CD1c-positive myeloid dendritic cell (primary cell): ENCODE results near the gene SMAD1.
A peak's percentile ranks its signal among the peaks of the same experiment; 100 is the strongest.

ENCODE experiments used
- DNase-seq: peaks from one replicate; pipeline ENCODE4 v3.0.0-alpha.2; 2016; ENCODE audit errors: extremely low spot score

Gene SMAD1

DNA sequence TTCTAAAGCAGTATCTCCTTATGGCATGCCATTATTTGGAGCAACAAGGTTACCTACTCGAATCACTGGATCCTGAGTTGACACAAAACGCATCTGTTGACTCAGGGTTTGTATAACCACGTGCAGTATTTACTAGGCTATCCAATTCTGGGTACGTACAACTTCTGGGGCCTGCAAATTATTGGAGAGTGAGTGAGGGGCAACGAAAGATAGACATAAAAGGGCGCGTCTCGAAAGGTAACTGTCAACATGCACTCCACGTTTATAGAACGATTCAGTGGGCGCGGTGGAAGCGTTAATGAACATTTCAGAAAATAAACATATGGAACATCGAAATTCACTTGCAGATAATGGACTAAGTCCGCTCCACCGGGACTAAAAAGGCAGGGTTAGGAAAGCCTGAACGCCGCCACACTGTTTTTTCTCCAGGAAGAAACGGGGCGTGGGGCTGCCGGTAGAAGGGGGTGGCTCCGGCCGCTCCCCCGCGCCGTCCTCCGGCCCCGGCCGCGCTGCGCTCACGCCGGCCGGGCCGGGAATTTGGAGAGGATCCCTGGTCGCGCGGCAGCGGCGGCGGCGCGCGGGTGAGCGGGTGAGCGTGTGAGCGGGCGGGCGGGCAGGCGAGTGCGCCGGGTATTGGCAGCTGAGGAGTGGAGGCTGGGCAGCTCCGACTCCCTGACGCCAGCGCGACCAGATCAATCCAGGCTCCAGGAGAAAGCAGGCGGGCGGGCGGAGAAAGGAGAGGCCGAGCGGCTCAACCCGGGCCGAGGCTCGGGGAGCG is at the start of gene SMAD1:
SMAD1 (plus strand) TSS at position 690 of the 778 bp plus-strand sequence. CDS start 32,761 bp downstream, outside the sequence.
- peak; percentile 75 for DNase-seq

DNA sequence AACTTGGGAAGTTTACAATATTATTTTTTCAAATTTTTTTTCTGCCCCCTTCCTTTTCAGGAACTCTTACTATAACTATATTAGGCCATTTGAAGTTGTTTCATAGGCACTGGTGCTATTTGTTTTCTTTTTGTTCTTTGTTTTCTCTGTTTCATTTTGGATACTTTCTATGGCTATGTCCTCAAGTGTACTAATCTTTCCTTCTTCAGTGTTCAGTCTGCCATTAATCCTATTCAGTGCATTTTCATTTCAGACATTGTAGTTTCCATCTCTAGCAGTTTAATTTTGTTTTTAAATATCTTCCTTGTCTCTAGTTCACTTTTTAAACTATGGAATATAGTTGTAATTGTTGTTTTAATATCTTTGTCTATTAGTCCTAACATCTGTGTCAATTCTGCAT is 48.0 kb upstream of the SMAD1 start:
- no peak for DNase-seq

DNA sequence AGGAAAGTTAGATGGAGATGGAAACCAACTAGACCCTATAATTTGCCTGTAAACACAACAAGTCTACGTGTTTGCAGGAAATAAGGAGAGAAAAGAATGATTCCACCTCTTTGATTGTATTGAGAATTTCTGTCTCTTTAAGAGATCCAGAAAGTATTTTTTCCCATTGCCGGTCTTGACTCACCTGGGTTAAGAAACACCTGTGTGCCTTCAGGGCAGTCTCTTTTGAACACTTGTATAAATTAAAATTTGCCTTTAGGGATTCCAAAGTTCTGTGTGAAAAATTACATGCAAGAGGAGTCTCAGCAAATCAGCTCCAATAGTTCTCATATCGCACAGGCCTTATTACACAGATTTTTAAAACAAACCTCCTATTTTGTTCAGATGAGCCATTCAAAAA is 46.0 kb upstream of the SMAD1 start:
- no peak for DNase-seq

DNA sequence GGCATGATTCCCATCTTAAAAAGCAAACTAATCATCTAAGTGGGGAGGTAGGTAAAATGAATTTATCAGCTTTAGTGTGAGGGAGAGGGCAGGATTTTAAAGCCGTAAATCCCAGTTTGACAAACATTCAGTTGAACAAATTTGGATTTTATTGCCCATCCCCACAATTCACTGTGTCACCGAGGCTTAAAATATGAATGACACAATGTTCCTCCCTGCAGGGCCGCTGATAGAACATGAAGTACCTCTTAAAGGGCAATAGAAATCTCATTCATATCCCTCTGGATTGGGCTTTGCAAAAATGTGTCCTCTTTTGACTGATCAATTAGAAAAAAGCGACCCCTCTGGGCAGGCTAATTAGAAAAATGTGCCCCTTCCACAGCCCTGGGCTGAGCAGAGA is 45.5 kb upstream of the SMAD1 start:
- no peak for DNase-seq

DNA sequence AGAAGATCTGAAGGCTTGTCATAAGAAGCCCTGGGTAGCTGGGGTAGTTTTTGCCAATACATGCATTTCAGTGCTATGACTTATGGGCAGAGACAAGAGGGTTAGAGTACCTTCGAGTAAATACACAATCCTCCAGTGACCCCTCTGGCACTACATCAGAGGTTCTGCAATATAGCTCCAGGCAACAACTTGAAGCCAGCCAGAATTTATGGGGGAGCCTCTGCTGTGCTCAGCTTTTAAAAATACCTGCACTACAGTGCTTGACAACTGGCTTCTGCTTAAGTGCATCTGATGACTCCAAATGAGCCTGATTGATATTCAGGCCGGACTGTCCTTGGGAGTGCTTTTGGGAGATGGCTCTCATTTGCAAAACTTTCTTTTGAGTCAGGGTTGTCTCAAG is 44.9 kb upstream of the SMAD1 start:
- no peak for DNase-seq

DNA sequence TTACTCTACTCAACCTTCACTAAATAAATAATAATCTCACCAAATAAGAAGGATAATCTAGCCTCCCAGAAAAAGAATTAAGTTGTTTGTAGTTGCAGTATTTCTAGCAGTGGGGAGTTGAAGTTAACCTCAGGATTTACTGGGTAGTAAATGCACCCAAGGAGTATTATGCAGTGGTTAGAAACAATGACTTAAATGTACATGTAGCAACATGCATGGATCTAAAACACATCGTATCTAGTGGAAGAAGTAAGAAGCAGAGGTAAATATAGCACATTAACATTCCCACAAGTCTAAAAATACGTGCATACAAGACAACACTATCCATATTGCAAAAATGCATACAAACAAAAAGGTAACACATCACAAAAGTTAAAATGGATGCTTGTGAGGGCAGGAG is 44.2 kb upstream of the SMAD1 start:
- no peak for DNase-seq

DNA sequence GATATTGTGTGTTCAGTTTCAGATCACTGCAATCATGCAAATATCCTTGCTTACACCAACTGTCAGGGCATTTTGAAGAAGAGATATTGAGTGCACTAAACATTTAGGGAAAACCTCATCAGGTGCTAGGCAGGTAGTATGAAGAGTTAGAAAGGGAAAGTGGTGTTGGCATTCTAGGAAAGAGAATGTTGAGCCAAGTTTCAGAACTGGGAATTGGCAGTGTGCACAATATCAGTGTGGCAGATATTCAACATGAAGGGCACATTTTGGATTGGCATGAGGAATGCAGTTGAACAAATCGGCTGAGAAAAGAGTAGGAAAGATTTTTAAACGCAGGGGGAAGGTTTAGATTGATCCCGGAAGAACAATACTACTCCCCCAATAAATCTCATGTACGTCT is 43.4 kb upstream of the SMAD1 start:
- DNase-seq = no peak

DNA sequence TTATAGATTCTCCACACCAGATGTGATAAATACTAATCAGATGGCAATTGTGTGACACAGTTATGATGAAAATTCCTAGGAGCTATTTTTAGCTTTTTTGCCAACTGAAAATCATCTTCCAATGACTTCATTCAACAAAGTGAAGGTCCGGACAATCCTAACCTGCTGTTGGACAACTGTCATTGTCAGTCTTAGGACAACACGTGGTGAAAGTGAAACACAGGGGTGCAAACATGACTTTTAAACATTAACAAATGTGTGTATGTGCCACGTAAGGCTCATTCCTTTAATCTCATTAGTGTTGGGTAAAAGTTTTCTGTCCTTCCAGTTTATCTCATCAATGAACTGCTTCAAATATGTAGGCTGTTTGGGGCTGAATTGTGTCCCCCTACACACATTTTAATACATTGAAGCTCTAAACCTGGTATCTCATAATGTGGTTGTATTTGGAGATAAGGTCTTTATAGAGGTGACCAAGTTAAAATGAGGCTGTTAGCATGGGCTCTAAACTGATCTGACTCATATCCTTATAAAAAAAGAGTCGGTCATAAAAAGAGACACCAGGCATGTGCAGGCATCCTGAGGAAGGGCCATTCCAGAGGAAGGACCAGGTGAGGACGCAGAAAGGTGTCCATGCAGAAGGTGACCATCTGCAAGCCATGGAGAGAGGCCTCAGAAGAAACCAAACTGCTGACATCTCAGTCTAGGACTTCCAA is 41.2 kb upstream of the SMAD1 start:
- DNase-seq = no peak

DNA sequence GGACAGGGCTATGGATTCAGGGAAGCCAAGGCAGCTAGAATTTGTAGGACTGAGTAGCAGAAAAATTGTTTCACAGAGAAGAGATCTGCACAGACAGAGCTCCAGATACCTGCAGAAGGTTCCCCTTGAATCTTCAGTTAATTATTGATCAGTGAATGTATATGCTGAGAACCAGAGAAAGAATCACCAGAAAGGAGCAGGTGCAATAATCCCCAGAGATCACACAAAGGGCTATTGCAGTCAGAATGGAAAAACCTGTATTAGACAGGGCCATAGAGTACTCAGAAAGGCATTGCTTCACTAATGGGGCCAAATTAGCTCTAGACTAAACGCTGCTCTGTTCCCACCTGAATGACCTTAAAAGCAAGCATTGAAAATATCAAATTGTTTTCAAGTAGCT is 35.5 kb upstream of the SMAD1 start:
- no peak for DNase-seq

DNA sequence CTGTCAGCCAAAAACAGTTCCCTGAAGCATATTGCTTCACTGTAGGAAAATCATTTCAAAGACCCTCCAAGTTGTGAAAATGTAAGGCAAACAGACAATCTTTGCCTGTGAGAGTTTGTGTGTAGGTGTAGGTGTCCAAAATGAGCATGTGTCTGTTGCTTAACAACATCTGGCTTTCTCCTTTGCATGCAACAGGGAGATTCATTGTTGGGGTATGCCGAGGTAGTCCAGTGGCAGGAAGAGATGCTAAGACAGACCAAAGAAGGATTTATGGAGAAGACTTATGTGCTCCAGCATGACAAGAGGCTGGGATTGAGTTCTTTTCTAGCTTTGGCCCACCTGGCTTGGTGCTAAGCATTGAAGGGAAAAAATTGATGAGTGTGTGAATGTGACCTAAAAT is 29.8 kb upstream of the SMAD1 start:
- DNase-seq = no peak

DNA sequence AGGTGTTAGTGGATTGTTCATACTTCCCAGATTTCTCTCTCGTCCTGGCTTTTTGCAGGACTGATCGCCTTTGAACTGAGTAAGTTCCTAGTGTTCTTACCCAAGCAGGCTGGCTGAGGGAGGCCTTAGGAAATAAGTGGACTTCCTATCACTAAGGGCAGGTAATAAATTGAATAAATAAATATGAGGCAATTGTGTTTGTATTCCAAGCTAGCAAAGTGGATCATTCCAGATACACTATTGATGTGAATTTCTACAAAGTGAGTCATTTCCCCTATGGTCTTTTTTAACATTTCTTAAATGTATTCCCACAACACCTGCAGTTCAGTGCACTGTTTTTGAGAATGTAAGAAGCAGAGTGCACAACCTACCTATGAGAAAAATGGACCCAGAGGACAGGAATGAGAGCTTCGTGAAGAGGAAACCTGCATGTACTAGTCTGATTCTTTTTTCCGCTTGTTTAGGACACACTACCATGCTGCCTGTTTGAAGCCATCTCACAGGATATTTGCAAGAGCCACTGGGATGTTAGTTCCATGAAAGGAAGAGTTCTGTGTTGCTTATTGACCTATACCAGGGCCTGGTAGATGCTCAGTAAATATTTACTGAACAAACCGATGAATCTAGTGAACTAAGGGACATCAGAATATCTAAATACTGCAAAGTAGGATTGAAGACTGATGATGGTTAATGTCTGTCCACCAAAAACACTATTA is 29.0 kb upstream of the SMAD1 start:
- DNase-seq = no peak

DNA sequence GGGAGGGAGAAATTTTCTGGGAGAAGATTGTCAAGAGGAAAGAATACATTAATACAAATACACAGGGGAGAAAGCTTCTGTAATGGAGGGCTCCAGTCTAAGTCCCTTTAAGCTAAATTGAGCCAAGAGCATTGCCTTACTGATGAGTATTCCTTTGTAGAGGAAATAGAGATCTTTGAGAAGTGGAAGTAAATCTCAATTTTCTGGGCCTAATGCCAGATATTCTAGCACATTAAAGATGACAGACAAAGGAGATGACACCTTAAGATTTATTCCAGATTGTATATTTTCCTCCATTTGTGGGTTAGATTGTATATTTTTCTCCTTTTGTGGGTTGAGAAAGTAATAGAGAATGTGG is 28.5 kb upstream of the SMAD1 start:
- no peak for DNase-seq

DNA sequence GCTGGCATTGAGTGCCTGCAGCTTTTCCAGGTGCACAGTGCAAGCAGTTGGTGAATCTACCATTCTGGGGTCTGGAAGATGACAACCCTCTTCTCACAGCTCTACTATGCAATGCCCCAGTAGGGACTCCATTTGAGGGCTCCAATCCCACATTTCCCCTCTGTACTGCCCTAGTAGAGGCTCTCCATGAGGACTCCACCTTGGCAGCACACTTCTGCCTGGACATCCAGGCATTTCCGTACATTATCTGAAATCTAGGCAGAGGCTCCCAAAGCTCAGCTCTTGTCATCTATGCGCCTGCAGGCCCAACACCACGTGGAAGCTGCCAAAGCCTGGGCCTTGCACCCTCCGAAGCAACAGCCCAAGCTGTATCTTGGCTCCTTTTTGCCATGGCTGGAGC is 8.4 kb upstream of the SMAD1 start:
- DNase-seq = no peak

DNA sequence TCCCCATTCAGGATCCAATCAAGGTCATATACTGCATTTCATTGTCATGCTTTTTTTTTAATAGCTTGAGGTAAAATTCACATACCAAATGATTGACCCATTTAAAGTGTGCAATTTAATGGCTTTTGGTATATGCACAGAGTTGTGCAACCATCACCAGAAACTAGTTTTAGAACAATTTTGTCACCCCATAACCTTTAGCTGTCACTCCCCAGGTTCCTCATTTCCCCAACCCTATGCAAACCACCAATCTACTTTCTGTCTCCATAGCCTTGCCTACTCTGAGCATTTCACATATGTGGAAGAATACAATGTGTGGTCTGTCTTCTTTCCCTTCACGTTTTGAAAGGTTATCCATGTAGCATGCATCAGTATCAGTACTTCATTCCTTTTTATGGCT is 1.4 kb upstream of the SMAD1 start:
- peak; percentile 61 for DNase-seq

DNA sequence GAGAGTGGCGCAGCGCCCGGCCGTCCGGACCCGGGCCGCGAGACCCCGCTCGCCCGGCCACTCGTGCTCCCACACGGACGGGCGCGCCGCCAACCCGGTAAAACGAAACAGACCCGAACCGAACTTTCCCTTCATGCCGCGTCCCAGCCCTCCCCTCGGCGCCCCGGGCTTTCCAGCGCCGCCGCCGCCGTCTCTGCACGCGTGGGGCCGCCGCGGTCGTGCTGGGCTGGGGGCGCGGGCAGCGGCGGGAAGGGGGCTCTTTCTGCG is 222 bp downstream of the SMAD1 start:
- no peak for DNase-seq

DNA sequence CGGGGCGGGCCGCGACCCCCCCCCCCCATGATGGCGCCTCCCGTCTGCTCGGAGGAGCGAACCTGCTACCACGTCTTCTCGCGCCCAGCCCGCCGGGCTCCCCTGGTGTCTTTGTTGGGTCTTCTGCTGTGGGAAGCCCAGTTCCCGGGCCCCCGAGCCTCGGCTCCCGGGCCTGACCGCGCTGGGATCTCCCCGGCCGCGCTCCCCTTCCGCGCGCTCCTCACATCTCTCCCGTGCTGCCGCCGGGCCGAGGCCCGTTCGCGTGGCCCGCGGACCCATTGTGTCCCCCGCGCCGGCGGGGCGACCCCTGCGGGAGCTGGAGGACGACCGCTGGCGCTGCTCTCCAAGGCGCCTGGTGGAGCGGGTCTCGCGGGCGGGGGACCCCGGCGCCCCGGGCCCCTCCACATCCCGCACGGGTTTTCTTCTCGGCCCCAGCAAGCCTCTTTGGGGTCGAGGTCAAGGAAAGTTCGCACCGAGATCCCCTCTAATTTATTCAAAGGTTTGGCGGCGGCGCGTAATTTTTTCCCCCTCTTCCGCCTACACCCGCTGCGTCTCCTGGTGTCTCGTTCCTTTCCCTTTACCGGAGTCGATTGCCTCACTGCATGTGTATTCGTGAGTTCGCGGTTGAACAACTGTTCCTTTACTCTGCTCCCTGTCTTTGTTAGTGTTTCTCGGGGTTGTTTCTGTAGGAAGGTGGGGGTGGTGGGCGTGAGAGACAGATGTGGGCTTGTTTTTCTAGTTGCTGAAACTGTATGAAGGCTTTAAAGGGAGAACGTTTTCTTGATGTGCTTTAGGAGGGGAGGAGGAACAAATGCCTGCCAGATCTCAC is 770 bp downstream of the SMAD1 start:
- peak; percentile 75 for DNase-seq

DNA sequence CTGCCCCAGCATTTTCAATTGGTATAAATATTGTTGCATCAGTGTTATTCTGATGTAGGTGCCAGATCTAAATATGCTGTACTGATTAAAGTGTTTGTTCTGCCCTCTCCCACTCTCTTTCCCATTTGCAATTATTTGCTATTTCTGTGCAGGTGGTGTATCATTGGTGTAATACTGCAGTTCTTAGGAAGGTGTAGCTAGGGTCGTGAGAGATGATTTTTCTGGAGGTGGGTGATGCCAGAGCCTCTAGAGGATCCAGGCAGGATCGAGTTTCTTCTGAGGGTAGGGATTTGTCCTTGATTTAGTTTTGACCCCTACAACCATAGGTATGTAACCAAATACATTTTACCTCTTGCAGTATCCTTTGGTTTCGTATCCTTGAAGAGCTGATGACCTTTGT is 1.9 kb downstream of the SMAD1 start:
- DNase-seq = no peak

DNA sequence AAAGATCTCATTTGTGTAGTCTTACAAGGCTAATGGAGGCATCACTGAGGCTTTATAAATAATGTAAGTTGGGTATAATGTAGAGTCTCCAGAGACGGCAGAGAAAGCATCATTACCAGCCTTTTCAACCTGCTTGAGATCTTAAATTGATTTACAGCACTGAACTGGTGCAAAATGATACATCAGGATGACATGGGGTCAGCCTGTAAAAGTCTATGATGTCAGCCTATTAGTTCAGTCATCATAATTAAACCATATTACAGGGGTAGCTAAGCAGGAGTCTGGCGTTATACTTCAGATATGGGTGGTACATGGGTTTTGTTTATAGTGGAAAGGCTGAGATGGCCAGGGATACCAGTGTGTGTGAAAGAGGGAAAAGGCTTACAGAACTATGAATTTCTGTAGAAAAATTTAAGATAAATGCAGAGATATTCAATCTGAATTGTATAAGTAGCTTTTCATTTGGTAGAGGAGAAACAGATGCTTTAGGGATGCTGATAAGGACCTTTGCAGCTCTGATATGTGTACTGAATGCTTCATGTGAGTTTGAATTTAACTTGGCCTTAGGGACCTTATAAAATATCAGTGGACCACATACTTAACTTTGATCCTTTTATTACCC is 2.7 kb downstream of the SMAD1 start:
- DNase-seq = no peak

DNA sequence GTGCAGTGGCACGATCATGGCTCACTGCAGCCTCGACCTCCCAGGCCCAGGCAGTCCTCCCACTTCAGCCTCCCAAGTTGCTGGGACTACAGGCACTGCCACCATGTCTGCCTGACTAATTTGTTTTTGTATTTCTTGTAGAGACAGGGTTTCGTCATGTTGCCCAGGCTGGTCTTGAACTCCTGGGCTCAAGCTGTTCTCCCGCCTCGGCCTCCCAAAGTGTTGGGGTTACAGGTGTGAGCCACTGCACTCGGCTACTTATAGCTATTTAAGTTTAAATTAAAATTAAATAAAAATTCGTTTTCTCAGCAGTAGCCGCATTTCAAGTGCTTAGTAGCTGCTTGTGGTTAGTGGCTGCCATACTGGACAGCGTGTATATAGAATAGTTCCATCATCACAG is 3.5 kb downstream of the SMAD1 start:
- no peak for DNase-seq

DNA sequence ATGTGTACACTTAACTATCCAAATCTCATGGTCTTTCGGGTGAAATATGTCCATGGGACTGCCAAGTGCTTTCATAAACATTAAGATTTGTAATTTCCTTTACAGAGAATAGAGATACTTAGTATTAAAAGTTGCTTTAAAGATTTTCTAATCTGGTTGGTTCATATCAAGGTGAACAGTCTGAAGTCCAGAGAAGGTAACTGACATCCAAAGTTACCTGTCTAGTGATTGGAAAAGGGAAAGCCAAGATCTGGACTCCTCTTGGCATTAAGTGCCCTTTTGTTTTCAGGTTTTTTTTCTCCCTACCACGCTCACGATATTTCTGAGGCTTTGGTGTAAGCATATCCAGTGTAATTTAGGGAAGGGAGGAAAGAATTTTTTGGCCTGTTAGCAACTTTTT is 5.0 kb downstream of the SMAD1 start:
- no peak for DNase-seq

DNA sequence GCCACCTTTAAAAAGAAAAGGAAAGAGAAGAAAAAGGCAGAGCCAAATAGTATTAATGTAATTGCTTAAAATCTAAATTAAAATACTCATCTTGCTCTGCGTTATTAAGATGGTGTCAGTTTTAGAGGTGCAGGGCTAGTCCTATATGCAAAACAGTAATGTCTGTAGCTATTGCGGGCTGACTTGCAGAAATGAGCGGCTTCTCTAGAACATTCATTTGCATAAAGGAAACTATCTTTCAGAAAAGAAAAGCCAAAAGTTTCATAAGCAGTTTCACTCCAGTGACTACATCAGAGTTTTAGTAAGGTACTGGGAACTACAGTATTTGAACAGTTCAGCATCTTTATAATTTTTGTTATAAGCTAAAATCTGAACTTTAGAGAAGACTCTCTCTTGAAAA is 6.0 kb downstream of the SMAD1 start:
- peak; percentile 60 for DNase-seq

DNA sequence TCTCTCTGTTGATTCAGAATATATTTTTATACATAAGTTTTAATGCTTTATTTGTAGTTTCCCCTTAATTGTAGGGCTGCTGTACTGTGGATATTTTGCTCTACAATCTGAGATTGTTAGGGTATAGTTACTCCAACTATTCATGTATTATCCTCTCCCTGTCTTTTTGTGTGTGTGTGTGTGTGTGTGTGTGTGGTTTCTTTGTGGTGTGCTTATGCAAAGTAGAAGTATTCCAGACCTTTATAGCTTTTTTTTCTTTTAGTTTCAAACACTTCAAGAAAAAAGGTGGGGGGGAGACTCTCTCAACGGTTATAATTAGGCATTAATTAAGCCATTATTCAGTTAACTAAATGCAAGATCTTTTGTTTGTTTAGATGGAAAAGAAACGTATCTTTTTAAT is 6.7 kb downstream of the SMAD1 start:
- no peak for DNase-seq
